Body of pancreas (tissue), 4 donors: ENCODE data around the gene DNAJB12. TPM values are rescaled to one million over a fixed set of nuclear protein-coding genes. Genes with fewer than 3 reads are reported as not detected.

Experiments
- ATAC-seq: fragments of 150-250 bp; one replicate; pipeline ENCODE4 v1.9.1; 2016
- DNase-seq, 4 donors: peaks; one replicate each; pipeline ENCODE4 v3.0.0-alpha.2; 2019
- H3K27ac ChIP-seq, 4 donors: fragments of 200-600 bp; sonication (generic); 1 replicate in 3 of 4; 2 replicates in 1 of 4; pipeline versions ENCODE4 v1.5.1 to v1.6.1; 2016 to 2019; ENCODE audit warnings: mild to moderate bottlenecking in 1 of 4, mixed read lengths in 1 of 4, moderate library complexity in 1 of 4
- H3K27me3 ChIP-seq, 2 donors: fragments of 200-600 bp; sonication (generic); one replicate each; pipeline ENCODE4 v1.6.0; 2016; ENCODE audit warnings: mild to moderate bottlenecking in 1 of 2
- H3K36me3 ChIP-seq, 2 donors: fragments of 200-600 bp; sonication (generic); replicated peaks in 1 of 2; 2 replicates each; pipeline ENCODE4 v1.5.1; 2016; ENCODE audit warnings: low read depth in 2 of 2; ENCODE audit not compliant: insufficient read depth in 1 of 2
- H3K4me1 ChIP-seq: fragments of 200-600 bp; sonication (generic); one replicate; pipeline ENCODE4 v1.6.0; 2016
- H3K4me3 ChIP-seq, 2 donors: fragments of 200-600 bp; sonication (generic); 1 replicate in 1 of 2; 2 replicates in 1 of 2; pipeline ENCODE4 v1.5.1; 2016 to 2019
- H3K9me3 ChIP-seq, 3 donors: fragments of 200-600 bp; sonication (generic); 1 replicate in 2 of 3; 2 replicates in 1 of 3; pipeline ENCODE4 v1.5.1; 2016
- CTCF ChIP-seq, 7 experiments: fragments of 450-650 bp in 4 of 7; fragments of 200-600 bp in 3 of 7; sonication (generic) in 3 of 7; IDR thresholded peaks; one replicate each; pipeline ENCODE4 v1.5.1; 2016 to 2019; ENCODE audit warnings: antibody characterized with exemption in 7 of 7
- POLR2A ChIP-seq, 3 donors: fragments of 450-650 bp; IDR thresholded peaks; one replicate each; pipeline ENCODE4 v1.6.1; 2016; ENCODE audit warnings: antibody characterized with exemption in 3 of 3, mild to moderate bottlenecking in 2 of 3
- WGBS, 2 donors: methylation state at CpG; one replicate each; pipeline ENCODE4 v1.1.5; 2017; 5-methylcytosine and 5-hydroxymethylcytosine counted together
- intact Hi-C: fragments of 100-400 bp; cut with DNase I; formaldehyde crosslinking; loops from one replicate; pipeline ENCODE4 v1.15.1; 2023
- total RNA-seq, 2 donors: library from RNA; depleted of rRNA; stranded (reverse); fragments of >200 nt; gene quantifications; one replicate each; pipeline ENCODE4 v1.1.0, GENCODE V29; 2016

Gene DNAJB12
- total RNA-seq, 2 donors from 2014 or later: 19.2 to 24.1 TPM

GRCh38 chr10:72337722-72338121 is 17.0 kb downstream of the DNAJB12 start:
- H3K36me3 ChIP-seq: no peaks in the 10 kb centered on the region
- WGBS, 2 donors: 77 to 86% methylated on average over 9 of the region's 9 CpGs
- H3K4me1 ChIP-seq: peaks cover 54% of the 10 kb centered on the region
- H3K27me3 ChIP-seq: no peaks in the 10 kb centered on the region
- intact Hi-C loops: loop anchor here (5.0 kb wide), 1 partner anchor 440 kb away; no protein-coding TSS in a partner anchor
- H3K4me3 ChIP-seq: no peak overlapping the region
- TF ChIP-seq CTCF (IDR thresholded peaks at IDR 0.05) (no peak), POLR2A (IDR thresholded peaks at IDR 0.05) (no peak)
- no peaks in the 10 kb centered on the region for H3K9me3 ChIP-seq
- H3K27ac ChIP-seq: peak overlapping the region in 1 of 4 donors; percentile 40
- DNase-seq (no peak), ATAC-seq (no peak)

GRCh38 chr10:72337039-72337629 is 17.6 kb downstream of the DNAJB12 start:
- 25 to 32% methylated on average over 4 to 5 of the region's 5 CpGs for WGBS, 2 donors
- no peaks in the 10 kb centered on the region for H3K9me3 ChIP-seq
- no peaks in the 10 kb centered on the region for H3K36me3 ChIP-seq
- peak overlapping the region; percentile 87 to 99 (median 96) for H3K27ac ChIP-seq
- peak; percentile 42 for ATAC-seq
- DNase-seq: peak; percentile 91 to 95 (median 94)
- intact Hi-C loops: loop anchor here (5.0 kb wide), 1 partner anchor 440 kb away; no protein-coding TSS in a partner anchor
- no peak overlapping the region for H3K4me3 ChIP-seq
- no peaks in the 10 kb centered on the region for H3K27me3 ChIP-seq
- TF ChIP-seq CTCF (IDR thresholded peaks at IDR 0.05) (peak; percentile 87 to 98 (median 95)), POLR2A (IDR thresholded peaks at IDR 0.05) (no peak)
- peaks cover 60% of the 10 kb centered on the region for H3K4me1 ChIP-seq

- Histone ChIP-seq H3K4me3 (no peak overlapping the region), H3K27me3 (no peaks in the 10 kb centered on the region), H3K9me3 (no peaks in the 10 kb centered on the region), H3K27ac (peak overlapping the region; percentile 87 to 99 (median 96)), H3K36me3 (no peaks in the 10 kb centered on the region), H3K4me1 (peaks cover 67% of the 10 kb centered on the region)
- TF ChIP-seq CTCF (IDR thresholded peaks at IDR 0.05) (no peak), POLR2A (IDR thresholded peaks at IDR 0.05) (peak in 2 of 3 donors; percentile 48 to 59)
- ATAC-seq (peak; percentile 38), DNase-seq (peak; percentile 90 to 95 (median 94))
- intact Hi-C loops: loop anchor here (5.0 kb wide), 1 partner anchor 439 kb away; no protein-coding TSS in a partner anchor
- 56 to 62% methylated on average over 13 to 17 of the region's 18 CpGs for WGBS, 2 donors
Measured at GRCh38 chr10:72336259-72337038, 18.3 kb downstream of the DNAJB12 start.

GRCh38 chr10:72335394-72336258 is 19.1 kb downstream of the DNAJB12 start:
- no peaks in the 10 kb centered on the region for H3K9me3 ChIP-seq
- peak; percentile 80 to 90 (median 86) for DNase-seq
- intact Hi-C loops: loop anchor here (5.0 kb wide), 1 partner anchor 438 kb away; no protein-coding TSS in a partner anchor
- H3K4me3 ChIP-seq: no peak overlapping the region
- no peaks in the 10 kb centered on the region for H3K27me3 ChIP-seq
- H3K4me1 ChIP-seq: peaks cover 74% of the 10 kb centered on the region
- no peaks in the 10 kb centered on the region for H3K36me3 ChIP-seq
- ATAC-seq: peak; percentile 39
- H3K27ac ChIP-seq: peak overlapping the region; percentile 87 to 99 (median 96)
- TF ChIP-seq POLR2A (IDR thresholded peaks at IDR 0.05): no peak
- TF ChIP-seq CTCF (IDR thresholded peaks at IDR 0.05): peak in 3 of 7 experiments; percentile 19 to 37 (median 30)
- WGBS, 2 donors: 52 to 53% methylated on average over 3 to 20 of the region's 20 CpGs
